Pancreas (tissue), 10 donors: ENCODE measurements around the gene GRP. TPM values are rescaled to one million over a fixed set of nuclear protein-coding genes. Genes with fewer than 3 reads are reported as not detected.

ENCODE experiments used
- ATAC-seq, 4 donors: fragments of 200-7000 bp; cut with Tn5 transposase; one replicate each; pipeline versions ENCODE4 v1.8.0 to v1.9.1; 2020; ENCODE audit warnings: mild to moderate bottlenecking in 4 of 4, moderate library complexity in 4 of 4
- DNase-seq, 6 donors: peaks; one replicate each; pipeline ENCODE4 v3.0.0-alpha.2; 2020
- FAIRE-seq: peaks from 2 replicates; lab custom pipeline; 2012; peaks lifted over from hg19 to GRCh38; lab: Jason Lieb, UNC
- H3K27ac ChIP-seq, 4 donors: fragments of 200-600 bp; sonication (generic); 1 replicate in 3 of 4; 2 replicates in 1 of 4; pipeline versions ENCODE4 v1.5.0 to v1.8.0; 2020
- H3K27me3 ChIP-seq, 4 donors: fragments of 200-600 bp; one replicate each; pipeline ENCODE4 v1.8.0; 2021
- H3K36me3 ChIP-seq, 3 donors: fragments of 200-600 bp; sonication (generic) in 1 of 3; one replicate each; pipeline versions ENCODE4 v1.5.0 to v1.8.0; 2020 to 2021
- H3K4me1 ChIP-seq, 3 donors: fragments of 200-600 bp; one replicate each; pipeline ENCODE4 v1.8.0; 2021
- H3K4me3 ChIP-seq, 4 donors: fragments of 200-600 bp; sonication (generic) in 2 of 4; one replicate each; pipeline versions ENCODE4 v1.5.0 to v1.8.0; 2020 to 2021
- H3K9me3 ChIP-seq, 4 donors: fragments of 200-600 bp; one replicate each; pipeline ENCODE4 v1.8.0; 2021
- CTCF ChIP-seq, 4 donors: fragments of 200-600 bp; sonication (generic) in 3 of 4; IDR thresholded peaks; one replicate each; pipeline versions ENCODE4 v1.5.0 to v1.8.0; 2021; ENCODE audit warnings: antibody characterized with exemption in 4 of 4
- WGBS, 2 donors: extraction: QIAGEN DNeasy Blood & Tissue Kit; methylation state at CpG; one replicate each; pipeline ENCODE4 v1.1.7; 2013; 5-methylcytosine and 5-hydroxymethylcytosine counted together
- intact Hi-C, 3 donors: fragments of 100-400 bp; cut with DNase I; formaldehyde crosslinking; loops; one replicate each; pipeline versions ENCODE4 v1.11.1 to v1.14.2; 2022
- polyA plus RNA-seq, 2 donors: library from polyadenylated mRNA; stranded (reverse); fragments of 200-250 nt; gene quantifications; one replicate each; pipeline ENCODE4 v1.2.3, GENCODE V29; 2013
- total RNA-seq, 6 donors: library from RNA; stranded (reverse); fragmentation: NEBNext Ultra II Directional in 4 of 6; extraction: Animal tissue kit (Norgen Biotek cat#: 25700) in 4 of 6; gene quantifications; one replicate each; pipeline versions ENCODE4 v1.2.1 to v1.2.4, GENCODE V29; 2021 to 2023
- donor health status: healthy with polysubstance abuse.
- donor health status: DM: no; HTN: no; CAD: no; lungs with moderate emphysema.
- donor health status: DM: no; HTN: no; CAD: no.
- donor health status: control.
- donor health status: control.
- donor health status: Bipolar disorder and iron deficiency.
- donor health status: DM: yes; HTN: yes; CAD: no.
- donor health status: DM: no; HTN: no; CAD: no.
- donor health status: DM: no; HTN: no; CAD: no.
- donor health status: DM: yes; HTN: yes; CAD: no.

Gene GRP
- total and polyA plus RNA-seq, 8 donors: 0.34 to 11.5 (median 0.74) TPM; not detected in 4

GRCh38 chr18:59189008-59189407 is 30.9 kb upstream of the GRP start:
- H3K9me3 ChIP-seq: no peaks in the 10 kb centered on the region
- no peaks in the 10 kb centered on the region for H3K4me1 ChIP-seq
- FAIRE-seq: no peak
- no peak for DNase-seq
- intact Hi-C loops: no loop called here
- no peak for TF ChIP-seq CTCF (IDR thresholded peaks at IDR 0.05)
- H3K36me3 ChIP-seq: no peaks in the 10 kb centered on the region
- no peak for ATAC-seq
- H3K27ac ChIP-seq: no peak overlapping the region
- 72 to 73% methylated on average over 2 of the region's 2 CpGs for WGBS, 2 donors
- H3K27me3 ChIP-seq: no peaks in the 10 kb centered on the region
- H3K4me3 ChIP-seq: no peak overlapping the region

- Histone ChIP-seq H3K27me3 (no peaks in the 10 kb centered on the region), H3K4me1 (no peaks in the 10 kb centered on the region), H3K9me3 (no peaks in the 10 kb centered on the region), H3K36me3 (no peaks in the 10 kb centered on the region), H3K4me3 (no peak overlapping the region), H3K27ac (no peak overlapping the region)
- no peak for DNase-seq
- WGBS, 2 donors: 69 to 88% methylated on average over 1 of the region's 1 CpG
- no peak for TF ChIP-seq CTCF (IDR thresholded peaks at IDR 0.05)
- FAIRE-seq: no peak
- no peak for ATAC-seq
- intact Hi-C loops: no loop called here
Measured at GRCh38 chr18:59189746-59190145, 30.2 kb upstream of the GRP start.

GRCh38 chr18:59196161-59196725 is 23.7 kb upstream of the GRP start:
- Histone ChIP-seq H3K27ac (no peak overlapping the region), H3K4me3 (no peak overlapping the region), H3K27me3 (no peaks in the 10 kb centered on the region), H3K4me1 (no peaks in the 10 kb centered on the region), H3K9me3 (no peaks in the 10 kb centered on the region), H3K36me3 (no peaks in the 10 kb centered on the region)
- TF ChIP-seq CTCF (IDR thresholded peaks at IDR 0.05): no peak
- DNase-seq (no peak), FAIRE-seq (no peak), ATAC-seq (no peak)
- intact Hi-C loops: no loop called here
- 56 to 60% methylated on average over 4 of the region's 4 CpGs for WGBS, 2 donors

- no peaks in the 10 kb centered on the region for H3K36me3 ChIP-seq
- no peak for TF ChIP-seq CTCF (IDR thresholded peaks at IDR 0.05)
- DNase-seq (no peak), FAIRE-seq (no peak), ATAC-seq (no peak)
- H3K27ac ChIP-seq: no peak overlapping the region
- no peaks in the 10 kb centered on the region for H3K27me3 ChIP-seq
- no peak overlapping the region for H3K4me3 ChIP-seq
- 41 to 56% methylated on average over 2 of the region's 2 CpGs for WGBS, 2 donors
- intact Hi-C loops: no loop called here
- no peaks in the 10 kb centered on the region for H3K4me1 ChIP-seq
- no peaks in the 10 kb centered on the region for H3K9me3 ChIP-seq
Measured at GRCh38 chr18:59197636-59198035, 22.3 kb upstream of the GRP start.

- ATAC-seq: no peak
- intact Hi-C loops: no loop called here
- Histone ChIP-seq H3K27ac (no peak overlapping the region), H3K27me3 (no peaks in the 10 kb centered on the region), H3K4me3 (no peak overlapping the region), H3K9me3 (no peaks in the 10 kb centered on the region), H3K4me1 (no peaks in the 10 kb centered on the region), H3K36me3 (no peaks in the 10 kb centered on the region)
- FAIRE-seq: no peak
- no peak for DNase-seq
- 88 to 89% methylated on average over 6 of the region's 6 CpGs for WGBS, 2 donors
- no peak for TF ChIP-seq CTCF (IDR thresholded peaks at IDR 0.05)
Measured at GRCh38 chr18:59198215-59198614, 21.7 kb upstream of the GRP start.
